Measurements from ENCODE around the gene CAB39. TPM values are rescaled to one million over a fixed set of nuclear protein-coding genes. Genes with fewer than 3 reads are reported as not detected.

The CAB39 gene
- total and polyA plus RNA-seq, 2 experiments from 2014 or later: 18.7 to 67.5 TPM

GRCh38 chr2:230847883-230848388, 135.3 kb downstream of the CAB39 start:
- TF ChIP-seq, protein P1, sequence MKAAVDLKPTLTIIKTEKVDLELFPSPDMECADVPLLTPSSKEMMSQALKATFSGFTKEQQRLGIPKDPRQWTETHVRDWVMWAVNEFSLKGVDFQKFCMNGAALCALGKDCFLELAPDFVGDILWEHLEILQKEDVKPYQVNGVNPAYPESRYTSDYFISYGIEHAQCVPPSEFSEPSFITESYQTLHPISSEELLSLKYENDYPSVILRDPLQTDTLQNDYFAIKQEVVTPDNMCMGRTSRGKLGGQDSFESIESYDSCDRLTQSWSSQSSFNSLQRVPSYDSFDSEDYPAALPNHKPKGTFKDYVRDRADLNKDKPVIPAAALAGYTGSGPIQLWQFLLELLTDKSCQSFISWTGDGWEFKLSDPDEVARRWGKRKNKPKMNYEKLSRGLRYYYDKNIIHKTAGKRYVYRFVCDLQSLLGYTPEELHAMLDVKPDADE (IDR thresholded peaks at IDR 0.05): no peak
- TF ChIP-seq STAT1 (IDR thresholded peaks at IDR 0.05; ENCODE audit: unreplicated experiment): no peak
- no peak for TF ChIP-seq ZNF331 (CRISPR knock-in tag; IDR thresholded peaks at IDR 0.05; ENCODE audit: low read depth)
- no peak for TF ChIP-seq REST (IDR thresholded peaks at IDR 0.05; ENCODE audit: unreplicated experiment)
- peak; percentile 77; the same call in 1 of the 2 replicates for TF ChIP-seq ZNF114 (CRISPR knock-in tag; IDR thresholded peaks at IDR 0.05)
- TF ChIP-seq CREB1 (CRISPR knock-in tag; IDR thresholded peaks at IDR 0.05; ENCODE audit: low read depth): peak; percentile 34
- TF ChIP-seq POLR2AphosphoS5 (IDR thresholded peaks at IDR 0.05; ENCODE audit: low read depth): no peak
- TF ChIP-seq EZH2 (IDR thresholded peaks at IDR 0.05; ENCODE audit: low read depth, unreplicated experiment): no peak
- peak; percentile 74 to 86 for TF ChIP-seq CTCF (conservative IDR thresholded peaks at IDR 0.05; ENCODE audit: low read depth in 2 of 2)
- no peak for TF ChIP-seq JUNB (IDR thresholded peaks at IDR 0.05; ENCODE audit: unreplicated experiment)
- TF ChIP-seq EZH2phosphoT487 (IDR thresholded peaks at IDR 0.05; ENCODE audit: unreplicated experiment): no peak
- TF ChIP-seq, protein P2, sequence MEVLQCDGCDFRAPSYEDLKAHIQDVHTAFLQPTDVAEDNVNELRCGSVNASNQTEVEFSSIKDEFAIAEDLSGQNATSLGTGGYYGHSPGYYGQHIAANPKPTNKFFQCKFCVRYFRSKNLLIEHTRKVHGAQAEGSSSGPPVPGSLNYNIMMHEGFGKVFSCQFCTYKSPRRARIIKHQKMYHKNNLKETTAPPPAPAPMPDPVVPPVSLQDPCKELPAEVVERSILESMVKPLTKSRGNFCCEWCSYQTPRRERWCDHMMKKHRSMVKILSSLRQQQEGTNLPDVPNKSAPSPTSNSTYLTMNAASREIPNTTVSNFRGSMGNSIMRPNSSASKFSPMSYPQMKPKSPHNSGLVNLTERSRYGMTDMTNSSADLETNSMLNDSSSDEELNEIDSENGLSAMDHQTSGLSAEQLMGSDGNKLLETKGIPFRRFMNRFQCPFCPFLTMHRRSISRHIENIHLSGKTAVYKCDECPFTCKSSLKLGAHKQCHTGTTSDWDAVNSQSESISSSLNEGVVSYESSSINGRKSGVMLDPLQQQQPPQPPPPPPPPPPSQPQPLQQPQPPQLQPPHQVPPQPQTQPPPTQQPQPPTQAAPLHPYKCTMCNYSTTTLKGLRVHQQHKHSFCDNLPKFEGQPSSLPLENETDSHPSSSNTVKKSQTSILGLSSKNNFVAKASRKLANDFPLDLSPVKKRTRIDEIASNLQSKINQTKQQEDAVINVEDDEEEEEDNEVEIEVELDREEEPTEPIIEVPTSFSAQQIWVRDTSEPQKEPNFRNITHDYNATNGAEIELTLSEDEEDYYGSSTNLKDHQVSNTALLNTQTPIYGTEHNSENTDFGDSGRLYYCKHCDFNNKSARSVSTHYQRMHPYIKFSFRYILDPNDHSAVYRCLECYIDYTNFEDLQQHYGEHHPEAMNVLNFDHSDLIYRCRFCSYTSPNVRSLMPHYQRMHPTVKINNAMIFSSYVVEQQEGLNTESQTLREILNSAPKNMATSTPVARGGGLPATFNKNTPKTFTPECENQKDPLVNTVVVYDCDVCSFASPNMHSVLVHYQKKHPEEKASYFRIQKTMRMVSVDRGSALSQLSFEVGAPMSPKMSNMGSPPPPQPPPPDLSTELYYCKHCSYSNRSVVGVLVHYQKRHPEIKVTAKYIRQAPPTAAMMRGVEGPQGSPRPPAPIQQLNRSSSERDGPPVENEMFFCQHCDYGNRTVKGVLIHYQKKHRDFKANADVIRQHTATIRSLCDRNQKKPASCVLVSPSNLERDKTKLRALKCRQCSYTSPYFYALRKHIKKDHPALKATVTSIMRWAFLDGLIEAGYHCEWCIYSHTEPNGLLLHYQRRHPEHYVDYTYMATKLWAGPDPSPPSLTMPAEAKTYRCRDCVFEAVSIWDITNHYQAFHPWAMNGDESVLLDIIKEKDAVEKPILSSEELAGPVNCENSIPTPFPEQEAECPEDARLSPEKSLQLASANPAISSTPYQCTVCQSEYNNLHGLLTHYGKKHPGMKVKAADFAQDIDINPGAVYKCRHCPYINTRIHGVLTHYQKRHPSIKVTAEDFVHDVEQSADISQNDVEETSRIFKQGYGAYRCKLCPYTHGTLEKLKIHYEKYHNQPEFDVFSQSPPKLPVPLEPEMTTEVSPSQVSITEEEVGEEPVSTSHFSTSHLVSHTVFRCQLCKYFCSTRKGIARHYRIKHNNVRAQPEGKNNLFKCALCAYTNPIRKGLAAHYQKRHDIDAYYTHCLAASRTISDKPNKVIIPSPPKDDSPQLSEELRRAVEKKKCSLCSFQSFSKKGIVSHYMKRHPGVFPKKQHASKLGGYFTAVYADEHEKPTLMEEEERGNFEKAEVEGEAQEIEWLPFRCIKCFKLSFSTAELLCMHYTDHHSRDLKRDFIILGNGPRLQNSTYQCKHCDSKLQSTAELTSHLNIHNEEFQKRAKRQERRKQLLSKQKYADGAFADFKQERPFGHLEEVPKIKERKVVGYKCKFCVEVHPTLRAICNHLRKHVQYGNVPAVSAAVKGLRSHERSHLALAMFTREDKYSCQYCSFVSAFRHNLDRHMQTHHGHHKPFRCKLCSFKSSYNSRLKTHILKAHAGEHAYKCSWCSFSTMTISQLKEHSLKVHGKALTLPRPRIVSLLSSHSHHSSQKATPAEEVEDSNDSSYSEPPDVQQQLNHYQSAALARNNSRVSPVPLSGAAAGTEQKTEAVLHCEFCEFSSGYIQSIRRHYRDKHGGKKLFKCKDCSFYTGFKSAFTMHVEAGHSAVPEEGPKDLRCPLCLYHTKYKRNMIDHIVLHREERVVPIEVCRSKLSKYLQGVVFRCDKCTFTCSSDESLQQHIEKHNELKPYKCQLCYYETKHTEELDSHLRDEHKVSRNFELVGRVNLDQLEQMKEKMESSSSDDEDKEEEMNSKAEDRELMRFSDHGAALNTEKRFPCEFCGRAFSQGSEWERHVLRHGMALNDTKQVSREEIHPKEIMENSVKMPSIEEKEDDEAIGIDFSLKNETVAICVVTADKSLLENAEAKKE (CRISPR knock-in tag; IDR thresholded peaks at IDR 0.05): peak; percentile 65; the same call in 1 of the 2 replicates
- TF ChIP-seq NANOG (IDR thresholded peaks at IDR 0.05; ENCODE audit: borderline replicate concordance): no peak

More at GRCh38 chr2:230847883-230848388, 135.3 kb downstream of the CAB39 start:
- no peak overlapping the region for H3K4me3 ChIP-seq
- H3K27me3 Mint-ChIP-seq (ENCODE audit: insufficient read depth, low read depth, poor library complexity): peaks cover 14% of the 10 kb centered on the region
- DNase-seq (ENCODE audit: low spot score) (peak; percentile 95), ATAC-seq (peak; percentile 89)
- H3K79me2 ChIP-seq (replicated peaks; ENCODE audit: insufficient read depth): no peaks in the 10 kb centered on the region
- no peak overlapping the region for H3K27ac ChIP-seq (ENCODE audit: low read depth)
- H3F3A ChIP-seq (replicated peaks; ENCODE audit: low read depth): 0 out of 2 replicates have a peak, but pooled peaks cover 3% of the 10 kb centered on the region
- H3K27ac Mint-ChIP-seq: 0 out of 2 replicates have a peak overlapping the region, but pooled peaks have one; percentile 59
- no peaks in the 10 kb centered on the region for H4K20me1 ChIP-seq (replicated peaks; ENCODE audit: insufficient read depth)
- H3K9me2 ChIP-seq (ENCODE audit: insufficient read depth): no peaks in the 10 kb centered on the region
- H3K36me3 ChIP-seq (ENCODE audit: insufficient read depth): no peaks in the 10 kb centered on the region
- H3K4me1 ChIP-seq (ENCODE audit: insufficient read depth): peaks cover 5% of the 10 kb centered on the region; the same call in 1 of the 2 replicates
- 0 out of 2 replicates have a peak overlapping the region, but pooled peaks have one; percentile 21 for H3K4me2 ChIP-seq
- peak overlapping the region; percentile 73; the same call in 1 of the 2 replicates for H2AFZ ChIP-seq
- no peaks in the 10 kb centered on the region for H3K27me3 ChIP-seq (ENCODE audit: insufficient read depth)
- no peaks in the 10 kb centered on the region; the same call in 1 of the 3 replicates for H3K36me3 Mint-ChIP-seq (ENCODE audit: low read depth)
- peaks cover 17% of the 10 kb centered on the region for H3K4me1 Mint-ChIP-seq
- H3K9me3 Mint-ChIP-seq: peaks cover 9% of the 10 kb centered on the region
- no peak overlapping the region for H3K4me3 Mint-ChIP-seq
